ENCODE results near the gene TRRAP.

- TF ChIP-seq POLR2A (IDR thresholded peaks at IDR 0.05; ENCODE audit: low read length) (no peak), GATA1 (IDR thresholded peaks at IDR 0.05; ENCODE audit: low read depth, low read length) (no peak)
Observed at GRCh38 chr7:99001482-99002147, 123.3 kb downstream of the TRRAP start.

Data from erythroblast (primary cell).